Measurements from ENCODE around the gene FOXO3. TPM values are rescaled to one million over a fixed set of nuclear protein-coding genes. Genes with fewer than 3 reads are reported as not detected.

The FOXO3 gene
- total and polyA plus RNA-seq, 7 donors: 13.8 to 84.7 (median 66.4) TPM

DNA sequence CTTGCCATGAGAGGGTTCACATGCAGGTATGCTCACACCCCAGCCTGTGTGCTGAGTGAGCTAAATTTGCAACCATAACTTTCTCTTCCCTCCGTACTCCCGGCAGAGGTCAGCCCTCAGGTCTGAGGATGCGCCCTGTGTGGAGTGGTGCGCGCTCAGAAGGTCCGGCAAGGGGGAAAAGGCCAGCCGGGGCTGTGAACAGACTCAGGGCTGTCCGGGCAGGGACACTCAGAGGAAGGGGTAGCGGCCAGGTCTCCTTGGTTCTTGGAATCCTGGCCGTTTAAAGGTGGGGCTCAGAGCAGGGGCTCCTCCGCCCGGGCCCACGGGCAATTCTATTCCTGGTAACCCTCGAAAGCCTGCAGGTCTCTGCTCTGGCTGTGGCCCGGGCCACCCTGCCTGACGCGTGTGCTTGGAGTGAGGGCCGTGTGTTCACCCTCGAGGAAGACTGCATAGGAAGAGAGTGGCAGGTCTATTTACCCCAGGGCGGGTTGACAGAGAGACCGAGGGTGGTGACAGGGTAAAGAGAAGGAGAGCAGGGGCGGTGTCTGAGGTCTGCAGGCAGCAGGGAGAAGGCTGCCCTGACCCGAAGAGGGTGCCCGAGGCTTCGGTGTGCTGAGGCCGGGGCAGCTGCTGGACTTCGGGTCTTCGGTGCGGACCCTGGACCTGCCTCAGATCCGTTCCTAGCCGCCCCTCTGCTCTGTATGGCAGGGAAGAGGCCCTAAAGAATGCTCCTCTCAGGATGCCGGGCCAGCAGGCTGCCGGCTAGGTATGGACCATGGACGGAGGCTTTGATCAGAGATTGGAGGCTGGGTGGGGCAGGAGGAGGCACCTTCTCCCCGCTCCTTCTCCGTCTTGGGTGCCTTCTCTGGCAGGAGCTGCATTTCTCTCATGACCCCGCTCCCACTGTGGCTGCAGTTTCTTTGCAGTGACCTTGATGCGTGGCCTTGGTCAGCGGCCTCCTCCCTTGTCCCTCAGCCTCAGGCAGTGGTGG lies 156.4 kb downstream of the FOXO3 start:
- Histone ChIP-seq H3K27me3 (no peaks in the 10 kb centered on the region), H3K9me3 (no peaks in the 10 kb centered on the region), H3K4me3 (no peak overlapping the region), H3K27ac (no peak overlapping the region), H3K4me1 (peaks cover 0 to 28% (median 21%) of the 10 kb centered on the region in 4 donors), H3K36me3 (no peaks in the 10 kb centered on the region)
- no peak for TF ChIP-seq POLR2A (IDR thresholded peaks at IDR 0.05)
- TF ChIP-seq POLR2AphosphoS5 (IDR thresholded peaks at IDR 0.05): no peak
- TF ChIP-seq, protein P1, sequence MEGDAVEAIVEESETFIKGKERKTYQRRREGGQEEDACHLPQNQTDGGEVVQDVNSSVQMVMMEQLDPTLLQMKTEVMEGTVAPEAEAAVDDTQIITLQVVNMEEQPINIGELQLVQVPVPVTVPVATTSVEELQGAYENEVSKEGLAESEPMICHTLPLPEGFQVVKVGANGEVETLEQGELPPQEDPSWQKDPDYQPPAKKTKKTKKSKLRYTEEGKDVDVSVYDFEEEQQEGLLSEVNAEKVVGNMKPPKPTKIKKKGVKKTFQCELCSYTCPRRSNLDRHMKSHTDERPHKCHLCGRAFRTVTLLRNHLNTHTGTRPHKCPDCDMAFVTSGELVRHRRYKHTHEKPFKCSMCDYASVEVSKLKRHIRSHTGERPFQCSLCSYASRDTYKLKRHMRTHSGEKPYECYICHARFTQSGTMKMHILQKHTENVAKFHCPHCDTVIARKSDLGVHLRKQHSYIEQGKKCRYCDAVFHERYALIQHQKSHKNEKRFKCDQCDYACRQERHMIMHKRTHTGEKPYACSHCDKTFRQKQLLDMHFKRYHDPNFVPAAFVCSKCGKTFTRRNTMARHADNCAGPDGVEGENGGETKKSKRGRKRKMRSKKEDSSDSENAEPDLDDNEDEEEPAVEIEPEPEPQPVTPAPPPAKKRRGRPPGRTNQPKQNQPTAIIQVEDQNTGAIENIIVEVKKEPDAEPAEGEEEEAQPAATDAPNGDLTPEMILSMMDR (IDR thresholded peaks at IDR 0.05): no peak
- TF ChIP-seq EP300 (IDR thresholded peaks at IDR 0.05): no peak
- DNase-seq: no peak
- WGBS, 2 donors: 91 to 92% methylated on average over 39 of the region's 39 CpGs
- intact Hi-C loops (cut with DNase I): no loop called here

- Histone ChIP-seq H3K4me3 (no peak overlapping the region), H3K27me3 (no peaks in the 10 kb centered on the region), H3K36me3 (no peaks in the 10 kb centered on the region), H3K9me3 (peaks cover 0 to 3% (median 0%) of the 10 kb centered on the region in 4 donors), H3K27ac (no peak overlapping the region), H3K4me1 (peaks cover 0 to 5% (median 2%) of the 10 kb centered on the region in 4 donors)
- intact Hi-C loops (cut with DNase I): no loop called here
- WGBS, 2 donors: 91 to 93% methylated on average over 3 of the region's 3 CpGs
- TF ChIP-seq, protein P1 (IDR thresholded peaks at IDR 0.05): no peak
- no peak for TF ChIP-seq POLR2AphosphoS5 (IDR thresholded peaks at IDR 0.05)
- no peak for TF ChIP-seq EP300 (IDR thresholded peaks at IDR 0.05)
- TF ChIP-seq POLR2A (IDR thresholded peaks at IDR 0.05): no peak
- DNase-seq: no peak
Observed at GRCh38 chr6:108719477-108719876, 158.8 kb downstream of the FOXO3 start.

GRCh38 chr6:108720827-108721226 lies 160.1 kb downstream of the FOXO3 start:
- WGBS, 2 donors: 37 to 48% methylated on average over 2 of the region's 2 CpGs
- intact Hi-C loops (cut with DNase I): no loop called here
- Histone ChIP-seq H3K27me3 (no peaks in the 10 kb centered on the region), H3K4me3 (no peak overlapping the region), H3K36me3 (no peaks in the 10 kb centered on the region), H3K27ac (no peak overlapping the region), H3K4me1 (no peaks in the 10 kb centered on the region), H3K9me3 (peaks cover 0 to 3% (median 0%) of the 10 kb centered on the region in 4 donors)
- TF ChIP-seq EP300 (IDR thresholded peaks at IDR 0.05) (no peak), POLR2A (IDR thresholded peaks at IDR 0.05) (no peak), POLR2AphosphoS5 (IDR thresholded peaks at IDR 0.05) (no peak)
- TF ChIP-seq, protein P1 (IDR thresholded peaks at IDR 0.05): no peak
- no peak for DNase-seq

GRCh38 chr6:108721286-108721685 lies 160.6 kb downstream of the FOXO3 start:
- H3K4me1 ChIP-seq: no peaks in the 10 kb centered on the region
- H3K27ac ChIP-seq: no peak overlapping the region
- 15 to 51% methylated on average over 5 of the region's 5 CpGs for WGBS, 2 donors
- no peak for DNase-seq
- no peak for TF ChIP-seq POLR2AphosphoS5 (IDR thresholded peaks at IDR 0.05)
- H3K27me3 ChIP-seq: no peaks in the 10 kb centered on the region
- no peaks in the 10 kb centered on the region for H3K36me3 ChIP-seq
- no peak overlapping the region for H3K4me3 ChIP-seq
- H3K9me3 ChIP-seq: peaks cover 0 to 3% (median 0%) of the 10 kb centered on the region in 4 donors
- intact Hi-C loops (cut with DNase I): no loop called here

GRCh38 chr6:108723594-108723993 lies 162.9 kb downstream of the FOXO3 start:
- TF ChIP-seq EP300 (IDR thresholded peaks at IDR 0.05): no peak
- no peak for TF ChIP-seq POLR2A (IDR thresholded peaks at IDR 0.05)
- TF ChIP-seq, protein P1 (IDR thresholded peaks at IDR 0.05): no peak
- TF ChIP-seq POLR2AphosphoS5 (IDR thresholded peaks at IDR 0.05): no peak
- WGBS, 2 donors: 97 to 99% methylated on average over 1 of the region's 1 CpG
- H3K4me1 ChIP-seq: no peaks in the 10 kb centered on the region
- peaks cover 0 to 3% (median 0%) of the 10 kb centered on the region in 4 donors for H3K9me3 ChIP-seq
- intact Hi-C loops (cut with DNase I): no loop called here
- no peaks in the 10 kb centered on the region for H3K36me3 ChIP-seq
- no peaks in the 10 kb centered on the region for H3K27me3 ChIP-seq
- no peak overlapping the region for H3K27ac ChIP-seq
- DNase-seq: no peak
- no peak overlapping the region for H3K4me3 ChIP-seq
